GM10266 (cell line): ENCODE measurements around the gene WASF2.

ENCODE experiments used
- DNase-seq: peaks from one replicate; pipeline ENCODE4 v3.0.0; 2012; ENCODE audit errors: extremely low spot score
- CTCF ChIP-seq: IDR thresholded peaks from 2 replicates; pipeline ENCODE4 v1.5.1; 2012; ENCODE audit warnings: mild to moderate bottlenecking, low read depth; ENCODE audit not compliant: control insufficient read depth, insufficient read depth; ENCODE audit errors: missing control alignments

The WASF2 gene

GRCh38 chr1:27372808-27373690 is 116.9 kb downstream of the WASF2 start:
- no peak for TF ChIP-seq CTCF
- DNase-seq: no peak

- no peak for DNase-seq
- no peak for TF ChIP-seq CTCF
These were observed 117.8 kb downstream of the WASF2 start for GRCh38 chr1:27372022-27372807.

- no peak for DNase-seq
- TF ChIP-seq CTCF: no peak
These were observed 120.9 kb downstream of the WASF2 start for GRCh38 chr1:27368869-27369582.

GRCh38 chr1:27367160-27367650 is 122.8 kb downstream of the WASF2 start:
- DNase-seq: no peak
- no peak for TF ChIP-seq CTCF

GRCh38 chr1:27366411-27367159 is 123.4 kb downstream of the WASF2 start, which contains the start of gene MAP3K6:
MAP3K6 (minus strand) TSS chr1:27366961; CDS start chr1:27366597, 364 bp downstream.
- TF ChIP-seq CTCF: peak; percentile 63
- peak; percentile 82 for DNase-seq

- DNase-seq: peak; percentile 82
- no peak for TF ChIP-seq CTCF
These were observed 123.9 kb downstream of the WASF2 start for GRCh38 chr1:27366113-27366410.
